K562 (cell line): ENCODE measurements around the gene ZNF564. TPM values are rescaled to one million over a fixed set of nuclear protein-coding genes. Genes with fewer than 3 reads are reported as not detected.

ENCODE experiments used
- CHD4 ChIP-seq: fragments of 200-600 bp; sonication (generic); IDR thresholded peaks from 3 replicates; pipeline ENCODE4 v1.6.1; 2012; ENCODE audit warnings: low read depth, mild to moderate bottlenecking, mixed read lengths, low read length, inconsistent platforms; ENCODE audit not compliant: insufficient read depth, insufficient replicate concordance, poor library complexity, severe bottlenecking
- GTF2F1 ChIP-seq: IDR thresholded peaks from 2 replicates; pipeline ENCODE4 v1.6.1; 2011; ENCODE audit warnings: low read depth, low read length, improper control_type of control experiment
- HOXB6 ChIP-seq: fragments of 250-450 bp; sonication (Bioruptor Pico); IDR thresholded peaks from 2 replicates; pipeline ENCODE4 v1.5.1; 2022; ENCODE audit warnings: mild to moderate bottlenecking, borderline replicate concordance
- MTA3 ChIP-seq: fragments of 450-650 bp; formaldehyde crosslinking; IDR thresholded peaks from 2 replicates; pipeline ENCODE4 v1.6.1; 2017; ENCODE audit warnings: mild to moderate bottlenecking, borderline replicate concordance
- NR4A1 ChIP-seq, 2 experiments: fragments of 250-450 bp in 1 of 2; fragments of 450-650 bp in 1 of 2; sonication (Bioruptor Pico) in 1 of 2; IDR thresholded peaks; 2 replicates each; pipeline versions ENCODE4 v1.4.0 to v1.6.1; 2016 to 2020; ENCODE audit warnings: mild to moderate bottlenecking in 2 of 2, missing compliant biosample characterization in 1 of 2, missing genetic modification characterization in 1 of 2, moderate library complexity in 1 of 2
- PBX2 ChIP-seq, 2 experiments: IDR thresholded peaks in 1 of 2; conservative IDR thresholded peaks in 1 of 2; 2 replicates each; pipeline ENCODE4 v1.6.1; 2016; ENCODE audit warnings: low read depth in 2 of 2, mild to moderate bottlenecking in 1 of 2, missing compliant biosample characterization in 1 of 2, missing genetic modification characterization in 1 of 2, moderate library complexity in 1 of 2
- POU5F1 ChIP-seq: fragments of 150-350 bp; IDR thresholded peaks from 2 replicates; pipeline ENCODE4 v1.6.1; 2014; ENCODE audit warnings: borderline replicate concordance, low read length, low read depth, mild to moderate bottlenecking; ENCODE audit not compliant: partially characterized antibody
- RBM14 ChIP-seq: fragments of 200-400 bp; formaldehyde crosslinking; IDR thresholded peaks from 2 replicates; pipeline ENCODE4 v1.6.1; 2018; ENCODE audit warnings: low read depth, mild to moderate bottlenecking, low read length, moderate library complexity, borderline replicate concordance; ENCODE audit not compliant: insufficient read depth
- RBM17 ChIP-seq: fragments of 200-400 bp; formaldehyde crosslinking; IDR thresholded peaks from 2 replicates; pipeline ENCODE4 v1.6.1; 2017; ENCODE audit warnings: low read depth, mild to moderate bottlenecking, low read length, borderline replicate concordance
- SMAD2 ChIP-seq: fragments of 150-350 bp; IDR thresholded peaks from 2 replicates; pipeline ENCODE4 v1.6.1; 2014; ENCODE audit warnings: low read depth, mild to moderate bottlenecking, low read length
- SPI1 ChIP-seq: IDR thresholded peaks from 2 replicates; pipeline ENCODE4 v1.6.1; 2011; ENCODE audit warnings: low read depth, low read length, control low read depth, borderline replicate concordance
- TCF7 ChIP-seq: sonication (generic); IDR thresholded peaks from 2 replicates; pipeline ENCODE4 v1.6.1; 2016; ENCODE audit warnings: antibody characterized with exemption, borderline replicate concordance
- ZNF253 ChIP-seq: fragments of 250-450 bp; sonication (Bioruptor Pico); conservative IDR thresholded peaks from 2 replicates; pipeline ENCODE4 v1.6.1; 2021; ENCODE audit warnings: mild to moderate bottlenecking
- ZNF354B ChIP-seq: fragments of 250-450 bp; sonication (Bioruptor Pico); IDR thresholded peaks from 2 replicates; pipeline ENCODE4 v1.4.0; 2020
- ZNF41 ChIP-seq: fragments of 250-450 bp; sonication (Bioruptor Pico); conservative IDR thresholded peaks from 2 replicates; pipeline ENCODE4 v1.4.0; 2020; ENCODE audit warnings: mild to moderate bottlenecking
- ZNF764 ChIP-seq: fragments of 250-450 bp; sonication (Bioruptor Pico); IDR thresholded peaks from 2 replicates; pipeline ENCODE4 v1.4.0; 2020; ENCODE audit warnings: low read depth, mild to moderate bottlenecking, moderate library complexity
- polyA plus RNA-seq, 8 experiments: library from polyadenylated mRNA; depleted of rRNA in 4 of 8; stranded (reverse) in 5 of 8; unstranded in 3 of 8; fragments of >200 nt; fragmentation: Nextera tagmentation in 2 of 8; fragmentation: Illumina TruSeq in 1 of 8; extraction: Ambion mirVana in 2 of 8; extraction: Trizol in 1 of 8; gene quantifications; 2 replicates each; pipeline versions ENCODE4 v1.2.1 to v1.2.3, GENCODE V29; 2011 to 2014; ENCODE audit warnings: inconsistent platforms in 1 of 8, missing spikeins in 1 of 8
- total RNA-seq, 7 experiments: library from RNA; depleted of rRNA in 6 of 7; stranded (reverse); fragments of >200 nt in 6 of 7; fragmentation: Illumina TruSeq in 2 of 7; extraction: Trizol in 2 of 7; gene quantifications; 2 replicates each; pipeline versions ENCODE4 v1.2.1 to v1.2.3, GENCODE V29; 2011 to 2021; ENCODE audit warnings: low replicate concordance in 1 of 7
- TF ChIP-seq, protein P1 (sequence below): fragments of 450-650 bp; formaldehyde crosslinking; IDR thresholded peaks from 2 replicates; pipeline ENCODE4 v1.4.0; 2022; ENCODE audit warnings: missing genetic modification characterization
- TF ChIP-seq, protein P2 (sequence below), 2 experiments: fragments of 450-650 bp; conservative IDR thresholded peaks; 2 replicates each; pipeline ENCODE4 v1.6.1; 2017; ENCODE audit warnings: mild to moderate bottlenecking in 2 of 2, moderate library complexity in 2 of 2
- TF ChIP-seq, protein P3 (sequence below): sonication (generic); formaldehyde crosslinking; IDR thresholded peaks from 2 replicates; pipeline ENCODE4 v1.8.0; 2022; ENCODE audit warnings: mild to moderate bottlenecking, missing genetic modification reagents

The ZNF564 gene
- total and polyA plus RNA-seq, 9 of the 15 experiments (the other 6 are each of a cell fraction or from before 2014, with no cell fraction given): 1.4 to 8.1 (median 5.6) TPM

GRCh38 chr19:12551060-12551832, at the start of gene ZNF564 (continued):
- TF ChIP-seq PBX2 (CRISPR knock-in tag; IDR thresholded peaks at IDR 0.05; ENCODE audit: low read depth) (peak; percentile 99), PBX2 (tag; conservative IDR thresholded peaks at IDR 0.05; ENCODE audit: low read depth) (peak; percentile 100), NR4A1 (CRISPR knock-in tag; IDR thresholded peaks at IDR 0.05) (no peak), NR4A1 (tag; IDR thresholded peaks at IDR 0.05) (no peak), TCF7 (0 out of 2 replicates have a peak, but pooled peaks have one; percentile 50), ZNF41 (CRISPR knock-in tag) (no peak), HOXB6 (CRISPR knock-in tag) (no peak), RBM17 (no peak), ZNF764 (no peak), CHD4 (no peak), MTA3 (peak; percentile 79; the same call in 1 of the 2 replicates), RBM14 (no peak), POU5F1 (no peak), GTF2F1 (peak; percentile 55; the same call in 1 of the 2 replicates), SMAD2 (no peak), SPI1 (peak; percentile 81), ZNF354B (CRISPR knock-in tag) (no peak), ZNF253 (no peak)
- TF ChIP-seq, protein P1, sequence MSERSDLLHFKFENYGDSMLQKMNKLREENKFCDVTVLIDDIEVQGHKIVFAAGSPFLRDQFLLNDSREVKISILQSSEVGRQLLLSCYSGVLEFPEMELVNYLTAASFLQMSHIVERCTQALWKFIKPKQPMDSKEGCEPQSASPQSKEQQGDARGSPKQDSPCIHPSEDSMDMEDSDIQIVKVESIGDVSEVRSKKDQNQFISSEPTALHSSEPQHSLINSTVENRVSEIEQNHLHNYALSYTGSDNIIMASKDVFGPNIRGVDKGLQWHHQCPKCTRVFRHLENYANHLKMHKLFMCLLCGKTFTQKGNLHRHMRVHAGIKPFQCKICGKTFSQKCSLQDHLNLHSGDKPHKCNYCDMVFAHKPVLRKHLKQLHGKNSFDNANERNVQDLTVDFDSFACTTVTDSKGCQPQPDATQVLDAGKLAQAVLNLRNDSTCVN (CRISPR knock-in tag): no peak
- TF ChIP-seq, protein P2, sequence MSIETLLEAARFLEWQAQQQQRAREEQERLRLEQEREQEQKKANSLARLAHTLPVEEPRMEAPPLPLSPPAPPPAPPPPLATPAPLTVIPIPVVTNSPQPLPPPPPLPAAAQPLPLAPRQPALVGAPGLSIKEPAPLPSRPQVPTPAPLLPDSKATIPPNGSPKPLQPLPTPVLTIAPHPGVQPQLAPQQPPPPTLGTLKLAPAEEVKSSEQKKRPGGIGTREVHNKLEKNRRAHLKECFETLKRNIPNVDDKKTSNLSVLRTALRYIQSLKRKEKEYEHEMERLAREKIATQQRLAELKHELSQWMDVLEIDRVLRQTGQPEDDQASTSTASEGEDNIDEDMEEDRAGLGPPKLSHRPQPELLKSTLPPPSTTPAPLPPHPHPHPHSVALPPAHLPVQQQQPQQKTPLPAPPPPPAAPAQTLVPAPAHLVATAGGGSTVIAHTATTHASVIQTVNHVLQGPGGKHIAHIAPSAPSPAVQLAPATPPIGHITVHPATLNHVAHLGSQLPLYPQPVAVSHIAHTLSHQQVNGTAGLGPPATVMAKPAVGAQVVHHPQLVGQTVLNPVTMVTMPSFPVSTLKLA (conservative IDR thresholded peaks at IDR 0.05): peak; percentile 62 to 80; a peak in 3 of 4 replicates
- TF ChIP-seq, protein P3, sequence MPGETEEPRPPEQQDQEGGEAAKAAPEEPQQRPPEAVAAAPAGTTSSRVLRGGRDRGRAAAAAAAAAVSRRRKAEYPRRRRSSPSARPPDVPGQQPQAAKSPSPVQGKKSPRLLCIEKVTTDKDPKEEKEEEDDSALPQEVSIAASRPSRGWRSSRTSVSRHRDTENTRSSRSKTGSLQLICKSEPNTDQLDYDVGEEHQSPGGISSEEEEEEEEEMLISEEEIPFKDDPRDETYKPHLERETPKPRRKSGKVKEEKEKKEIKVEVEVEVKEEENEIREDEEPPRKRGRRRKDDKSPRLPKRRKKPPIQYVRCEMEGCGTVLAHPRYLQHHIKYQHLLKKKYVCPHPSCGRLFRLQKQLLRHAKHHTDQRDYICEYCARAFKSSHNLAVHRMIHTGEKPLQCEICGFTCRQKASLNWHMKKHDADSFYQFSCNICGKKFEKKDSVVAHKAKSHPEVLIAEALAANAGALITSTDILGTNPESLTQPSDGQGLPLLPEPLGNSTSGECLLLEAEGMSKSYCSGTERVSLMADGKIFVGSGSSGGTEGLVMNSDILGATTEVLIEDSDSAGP (CRISPR knock-in tag): no peak
